ENCODE data around the gene PARP14. TPM values are rescaled to one million over a fixed set of nuclear protein-coding genes. Genes with fewer than 3 reads are reported as not detected.
"Not testable (repeated sequence)": the region's sequence is repeated elsewhere in the genome, so short reads cannot be mapped to it uniquely, and the experiment has no call there.

PARP14 gene
- total RNA-seq, 1 experiment from 2014 or later = 17.4 TPM

GRCh38 chr3:122745369-122746021 is 64.9 kb downstream of the PARP14 start:
- Histone ChIP-seq H4K20me1 (ENCODE audit: control insufficient read depth, insufficient read depth, insufficient read length) (no peaks in the 10 kb centered on the region), H3K9me3 (ENCODE audit: control insufficient read depth, low read depth, low read length) (no peaks in the 10 kb centered on the region), H2BK120ac (ENCODE audit: low read depth, low read length, poor library complexity, severe bottlenecking) (no peak overlapping the region), H2AK5ac (ENCODE audit: insufficient read length, low read length) (no peak overlapping the region), H4K5ac (ENCODE audit: insufficient read length, low read depth, low read length) (no peak overlapping the region), H3K4me2 (ENCODE audit: insufficient read depth, insufficient read length, low read length) (no peak overlapping the region), H2BK5ac (ENCODE audit: insufficient read length, low read length) (no peak overlapping the region), H4K91ac (ENCODE audit: insufficient read length, low read depth, low read length) (no peak overlapping the region), H3K79me2 (ENCODE audit: insufficient read depth, low read length) (no peaks in the 10 kb centered on the region), H3K56ac (ENCODE audit: insufficient read length, low read depth, low read length) (no peak overlapping the region), H3K4ac (ENCODE audit: low read depth, low read length) (no peak overlapping the region), H2AFZ (ENCODE audit: low read length) (no peak overlapping the region), H2BK12ac (ENCODE audit: insufficient read length, low read depth, low read length) (no peak overlapping the region), H4K8ac (replicated peaks; ENCODE audit: insufficient read length, low read depth, low read length) (no peak overlapping the region), H3K9ac (ENCODE audit: extremely low read depth, insufficient read length, low read length) (no peak overlapping the region), H3K27me3 (ENCODE audit: insufficient read depth, low read length) (no peaks in the 10 kb centered on the region), H3K79me1 (ENCODE audit: insufficient read depth, low read depth, low read length, poor library complexity, severe bottlenecking) (no peaks in the 10 kb centered on the region), H3K14ac (ENCODE audit: insufficient read depth, low read length) (no peak overlapping the region), H3K4me1 (ENCODE audit: insufficient read depth, low read length) (no peaks in the 10 kb centered on the region), H3K27ac (ENCODE audit: insufficient read length, low read depth, low read length) (no peak overlapping the region), H2BK20ac (ENCODE audit: low read depth, low read length, poor library complexity, severe bottlenecking) (no peak overlapping the region), H3K23ac (ENCODE audit: insufficient read length, low read depth, low read length) (no peak overlapping the region), H3T11ph (ENCODE audit: low read length) (no peak overlapping the region), H3K18ac (ENCODE audit: insufficient read length, low read depth, low read length) (no peak overlapping the region), H3K23me2 (ENCODE audit: insufficient read length, low read depth, low read length, poor library complexity, severe bottlenecking) (no peaks in the 10 kb centered on the region), H2BK15ac (ENCODE audit: low read depth, low read length) (no peak overlapping the region)
- Mint-ChIP-seq H3K27ac (no peak overlapping the region), H3K9me3 (peaks cover 12 to 20% of the 10 kb centered on the region in 2 experiments), H3K4me3 (no peak overlapping the region), H3K4me1 (peaks cover 2% of the 10 kb centered on the region in 2 experiments), H3K27me3 (ENCODE audit: low read depth) (no peaks in the 10 kb centered on the region; the same call in 1 of the 2 replicates), H3K36me3 (ENCODE audit: insufficient read depth in 1 of 3, low read depth in 3 of 3) (peaks cover 29 to 46% (median 42%) of the 10 kb centered on the region in 3 experiments)
- no CpG with 5 or more reads among the region's 4 CpGs for WGBS (ENCODE audit: extremely low coverage, insufficient read length, low lambda C conversion rate)
- DNase-seq = no peak
- TF ChIP-seq CTCF (conservative IDR thresholded peaks at IDR 0.05) = no peak

- H3K4me3 Mint-ChIP-seq; H2AFZ ChIP-seq (ENCODE audit: low read length); H2BK15ac ChIP-seq (ENCODE audit: low read depth, low read length); H4K8ac ChIP-seq (replicated peaks; ENCODE audit: insufficient read length, low read depth, low read length); H2BK20ac ChIP-seq (ENCODE audit: low read depth, low read length, poor library complexity, severe bottlenecking); H3K4me2 ChIP-seq (ENCODE audit: insufficient read depth, insufficient read length, low read length); H3K4me1 ChIP-seq (ENCODE audit: insufficient read depth, low read length); H4K91ac ChIP-seq (ENCODE audit: insufficient read length, low read depth, low read length); H3K9me3 ChIP-seq (ENCODE audit: control insufficient read depth, low read depth, low read length); H2BK5ac ChIP-seq (ENCODE audit: insufficient read length, low read length); H3K14ac ChIP-seq (ENCODE audit: insufficient read depth, low read length); H3K23me2 ChIP-seq (ENCODE audit: insufficient read length, low read depth, low read length, poor library complexity, severe bottlenecking); H3K27me3 ChIP-seq (ENCODE audit: insufficient read depth, low read length); H4K20me1 ChIP-seq (ENCODE audit: control insufficient read depth, insufficient read depth, insufficient read length); H3K27ac Mint-ChIP-seq; H3K56ac ChIP-seq (ENCODE audit: insufficient read length, low read depth, low read length); H3K27me3 Mint-ChIP-seq (ENCODE audit: low read depth); H2BK12ac ChIP-seq (ENCODE audit: insufficient read length, low read depth, low read length); H4K5ac ChIP-seq (ENCODE audit: insufficient read length, low read depth, low read length); H3K9ac ChIP-seq (ENCODE audit: extremely low read depth, insufficient read length, low read length); H2AK5ac ChIP-seq (ENCODE audit: insufficient read length, low read length); H3K79me2 ChIP-seq (ENCODE audit: insufficient read depth, low read length); H3K18ac ChIP-seq (ENCODE audit: insufficient read length, low read depth, low read length); H2BK120ac ChIP-seq (ENCODE audit: low read depth, low read length, poor library complexity, severe bottlenecking); H3K79me1 ChIP-seq (ENCODE audit: insufficient read depth, low read depth, low read length, poor library complexity, severe bottlenecking); H3K23ac ChIP-seq (ENCODE audit: insufficient read length, low read depth, low read length); H3K27ac ChIP-seq (ENCODE audit: insufficient read length, low read depth, low read length); DNase-seq; H3K4ac ChIP-seq (ENCODE audit: low read depth, low read length); H3K4me1 Mint-ChIP-seq; H3T11ph ChIP-seq (ENCODE audit: low read length): not testable (repeated sequence)
- no CpG with 5 or more reads among the region's 35 CpGs for WGBS (ENCODE audit: extremely low coverage, insufficient read length, low lambda C conversion rate)
- H3K9me3 Mint-ChIP-seq = peaks cover 12 to 20% of the 10 kb centered on the region in 2 experiments
- peaks cover 29 to 43% (median 37%) of the 10 kb centered on the region in 3 experiments for H3K36me3 Mint-ChIP-seq (ENCODE audit: insufficient read depth in 1 of 3, low read depth in 3 of 3)
These were observed 66.7 kb downstream of the PARP14 start for GRCh38 chr3:122747295-122747694.
